Panc1 (cell line): ENCODE data around the gene CNTRL.

Experiments used
- CTCF ChIP-seq: fragments of 450-650 bp; IDR thresholded peaks from 2 replicates; pipeline ENCODE4 v1.5.1; 2017; ENCODE audit warnings: mild to moderate bottlenecking
- POLR2AphosphoS5 ChIP-seq: IDR thresholded peaks from 2 replicates; pipeline ENCODE4 v1.6.1; 2012; ENCODE audit warnings: mild to moderate bottlenecking, low read depth, low read length, moderate library complexity
- REST ChIP-seq, 2 experiments: IDR thresholded peaks; 2 replicates each; pipeline ENCODE4 v1.6.1; 2011 to 2012; ENCODE audit warnings: low read depth in 2 of 2, control low read depth in 1 of 2, low read length in 1 of 2, mild to moderate bottlenecking in 1 of 2, moderate library complexity in 1 of 2; ENCODE audit not compliant: insufficient read depth in 1 of 2

GRCh38 chr9:121185774-121186403 lies 111.1 kb downstream of the CNTRL start:
- TF ChIP-seq CTCF (no peak), POLR2AphosphoS5 (no peak), REST (IDR thresholded peaks at IDR 0.05; ENCODE audit: insufficient read depth in 1 of 2, low read depth in 2 of 2, low read length in 1 of 2) (no peak)
